GM12878 (cell line): ENCODE results near the gene LINC00237. TPM values are rescaled to one million over a fixed set of nuclear protein-coding genes. Genes with fewer than 3 reads are reported as not detected.

Source experiments
- BHLHE40 ChIP-seq, 2 experiments: fragments of 450-650 bp in 1 of 2; IDR thresholded peaks; 2 replicates each; pipeline ENCODE4 v1.6.1; 2011 to 2017; ENCODE audit warnings: low read depth in 2 of 2, borderline replicate concordance in 1 of 2, improper control_type of control experiment in 1 of 2, low read length in 1 of 2, mild to moderate bottlenecking in 1 of 2
- CBFB ChIP-seq: IDR thresholded peaks from 2 replicates; pipeline ENCODE4 v1.6.1; 2016; ENCODE audit warnings: antibody characterized with exemption, low read depth
- IKZF2 ChIP-seq, 2 experiments: fragments of 450-650 bp; IDR thresholded peaks; 2 replicates each; pipeline ENCODE4 v1.6.1; 2017; ENCODE audit warnings: mild to moderate bottlenecking in 2 of 2, moderate library complexity in 2 of 2
- MEF2A ChIP-seq: IDR thresholded peaks from 2 replicates; pipeline ENCODE4 v1.6.1; 2011; ENCODE audit warnings: low read depth, mild to moderate bottlenecking, low read length, moderate library complexity; ENCODE audit not compliant: insufficient read depth
- NFIC ChIP-seq: IDR thresholded peaks from 2 replicates; pipeline ENCODE4 v1.6.1; 2012; ENCODE audit warnings: low read depth, mild to moderate bottlenecking, inconsistent platforms, low read length, moderate library complexity
- NRF1 ChIP-seq: conservative IDR thresholded peaks from 2 replicates; pipeline ENCODE4 v1.6.1; 2011; ENCODE audit warnings: mild to moderate bottlenecking, low read depth, low read length, improper control_type of control experiment
- PAX8 ChIP-seq: fragments of 450-650 bp; IDR thresholded peaks from 2 replicates; pipeline ENCODE4 v1.6.1; 2017; ENCODE audit warnings: mild to moderate bottlenecking, moderate library complexity
- PBX3 ChIP-seq: IDR thresholded peaks from 2 replicates; pipeline ENCODE4 v1.6.1; 2011; ENCODE audit warnings: mild to moderate bottlenecking, low read depth, low read length, moderate library complexity; ENCODE audit not compliant: insufficient replicate concordance
- PKNOX1 ChIP-seq: fragments of 450-650 bp; IDR thresholded peaks from 2 replicates; pipeline ENCODE4 v1.6.1; 2016; ENCODE audit warnings: mild to moderate bottlenecking
- SPI1 ChIP-seq: IDR thresholded peaks from 2 replicates; pipeline ENCODE4 v1.6.1; 2011; ENCODE audit warnings: low read depth, mild to moderate bottlenecking, low read length, moderate library complexity, borderline replicate concordance; ENCODE audit not compliant: insufficient read depth
- USF1 ChIP-seq: IDR thresholded peaks from 2 replicates; pipeline ENCODE4 v1.6.1; 2011; ENCODE audit warnings: borderline replicate concordance, low read depth, mild to moderate bottlenecking, moderate library complexity, mixed read lengths, low read length; ENCODE audit not compliant: insufficient read depth; ENCODE audit errors: extremely low read length
- YY1 ChIP-seq: IDR thresholded peaks from 2 replicates; pipeline ENCODE4 v1.6.1; 2011; ENCODE audit warnings: low read depth, mild to moderate bottlenecking, low read length
- ZBTB4 ChIP-seq: fragments of 450-650 bp; formaldehyde crosslinking; IDR thresholded peaks from 2 replicates; pipeline ENCODE4 v1.4.0; 2022; ENCODE audit warnings: mild to moderate bottlenecking, moderate library complexity
- polyA plus RNA-seq, 11 experiments: library from polyadenylated mRNA; depleted of rRNA in 4 of 11; unstranded in 6 of 11; stranded (reverse) in 5 of 11; fragments of >200 nt; fragmentation: Nextera tagmentation in 4 of 11; fragmentation: Illumina TruSeq in 1 of 11; extraction: Ambion mirVana in 4 of 11; extraction: Trizol in 1 of 11; gene quantifications; 1 replicate in 1 of 11; 2 replicates in 10 of 11; pipeline versions ENCODE4 v1.2.1 to v1.2.3, GENCODE V29; 2011 to 2016; ENCODE audit warnings: inconsistent platforms in 2 of 11, missing spikeins in 2 of 11, low read depth in 1 of 11
- total RNA-seq, 4 experiments: library from RNA; depleted of rRNA in 3 of 4; stranded (reverse); fragments of >200 nt in 3 of 4; fragmentation: Illumina TruSeq in 1 of 4; extraction: Trizol in 1 of 4; gene quantifications; 2 replicates each; pipeline versions ENCODE4 v1.2.1 to v1.2.3, GENCODE V29; 2013 to 2021
- TF ChIP-seq, protein P1 (sequence below): fragments of 450-650 bp; IDR thresholded peaks from 2 replicates; pipeline ENCODE4 v1.6.1; 2017; ENCODE audit warnings: mild to moderate bottlenecking, low read depth, inconsistent platforms; ENCODE audit not compliant: poor library complexity, severe bottlenecking
- TF ChIP-seq, protein P2 (sequence below): fragments of 450-650 bp; IDR thresholded peaks from 2 replicates; pipeline ENCODE4 v1.6.1; 2018; ENCODE audit warnings: borderline replicate concordance, mild to moderate bottlenecking; ENCODE audit not compliant: partially characterized antibody

The LINC00237 gene
- total and polyA plus RNA-seq, 10 of the 15 experiments (the other 5 are each of a cell fraction or from before 2014, with no cell fraction given) = not detected

DNA sequence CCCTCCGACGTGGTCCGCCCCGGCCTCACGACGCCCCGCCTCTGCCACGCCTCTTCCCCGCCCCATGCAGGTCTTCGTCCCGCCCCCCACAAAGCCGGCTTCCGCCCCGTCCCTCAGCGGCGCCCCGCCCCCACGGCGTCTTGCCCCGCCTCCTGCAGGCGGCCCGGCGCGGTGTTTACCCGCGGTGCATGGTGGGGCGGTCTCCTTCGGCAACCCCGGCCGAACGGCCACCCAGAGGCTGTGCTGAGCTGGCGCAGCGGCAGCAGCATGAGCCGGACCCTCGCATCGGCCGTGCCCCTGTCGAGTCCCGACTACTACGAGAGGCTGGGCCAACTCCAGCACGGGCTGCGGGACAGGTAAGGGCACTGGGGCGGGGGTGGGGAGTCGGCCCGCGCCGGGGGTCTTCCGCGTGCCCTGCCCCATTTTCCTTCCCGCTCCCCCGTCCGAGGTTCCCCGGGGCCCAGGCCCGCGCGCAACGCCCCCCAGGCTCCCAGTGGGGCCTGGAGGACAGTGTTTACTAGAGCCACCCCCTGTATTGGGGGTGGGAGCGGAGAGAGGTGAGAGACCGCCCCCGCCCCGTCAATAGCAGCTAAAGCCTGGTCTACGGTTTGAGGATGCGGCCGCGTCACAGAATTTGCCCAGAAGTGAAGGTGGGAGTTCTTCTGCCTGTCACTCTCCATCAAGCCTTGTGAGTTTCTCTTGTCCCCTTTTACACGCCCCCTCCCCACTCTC, 19.9 kb upstream of the LINC00237 start, which contains the start of gene KIZ (continued):
- TF ChIP-seq, protein P1, sequence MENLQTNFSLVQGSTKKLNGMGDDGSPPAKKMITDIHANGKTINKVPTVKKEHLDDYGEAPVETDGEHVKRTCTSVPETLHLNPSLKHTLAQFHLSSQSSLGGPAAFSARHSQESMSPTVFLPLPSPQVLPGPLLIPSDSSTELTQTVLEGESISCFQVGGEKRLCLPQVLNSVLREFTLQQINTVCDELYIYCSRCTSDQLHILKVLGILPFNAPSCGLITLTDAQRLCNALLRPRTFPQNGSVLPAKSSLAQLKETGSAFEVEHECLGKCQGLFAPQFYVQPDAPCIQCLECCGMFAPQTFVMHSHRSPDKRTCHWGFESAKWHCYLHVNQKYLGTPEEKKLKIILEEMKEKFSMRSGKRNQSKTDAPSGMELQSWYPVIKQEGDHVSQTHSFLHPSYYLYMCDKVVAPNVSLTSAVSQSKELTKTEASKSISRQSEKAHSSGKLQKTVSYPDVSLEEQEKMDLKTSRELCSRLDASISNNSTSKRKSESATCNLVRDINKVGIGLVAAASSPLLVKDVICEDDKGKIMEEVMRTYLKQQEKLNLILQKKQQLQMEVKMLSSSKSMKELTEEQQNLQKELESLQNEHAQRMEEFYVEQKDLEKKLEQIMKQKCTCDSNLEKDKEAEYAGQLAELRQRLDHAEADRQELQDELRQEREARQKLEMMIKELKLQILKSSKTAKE = no peak
- TF ChIP-seq MEF2A (no peak), BHLHE40 (IDR thresholded peaks at IDR 0.05; ENCODE audit: borderline replicate concordance in 1 of 2, low read depth in 2 of 2, low read length in 1 of 2) (peak in 1 of 2 experiments; percentile 47; a peak in 1 of 4 replicates), USF1 (no peak), PKNOX1 (peak; percentile 74), IKZF2 (IDR thresholded peaks at IDR 0.05) (no peak), SPI1 (no peak), NFIC (no peak), PAX8 (no peak), PBX3 (peak; percentile 40), NRF1 (0 out of 2 replicates have a peak, but pooled peaks have one; percentile 10), CBFB (no peak), ZBTB4 (no peak), YY1 (0 out of 2 replicates have a peak, but pooled peaks have one; percentile 43)
- TF ChIP-seq, protein P2, sequence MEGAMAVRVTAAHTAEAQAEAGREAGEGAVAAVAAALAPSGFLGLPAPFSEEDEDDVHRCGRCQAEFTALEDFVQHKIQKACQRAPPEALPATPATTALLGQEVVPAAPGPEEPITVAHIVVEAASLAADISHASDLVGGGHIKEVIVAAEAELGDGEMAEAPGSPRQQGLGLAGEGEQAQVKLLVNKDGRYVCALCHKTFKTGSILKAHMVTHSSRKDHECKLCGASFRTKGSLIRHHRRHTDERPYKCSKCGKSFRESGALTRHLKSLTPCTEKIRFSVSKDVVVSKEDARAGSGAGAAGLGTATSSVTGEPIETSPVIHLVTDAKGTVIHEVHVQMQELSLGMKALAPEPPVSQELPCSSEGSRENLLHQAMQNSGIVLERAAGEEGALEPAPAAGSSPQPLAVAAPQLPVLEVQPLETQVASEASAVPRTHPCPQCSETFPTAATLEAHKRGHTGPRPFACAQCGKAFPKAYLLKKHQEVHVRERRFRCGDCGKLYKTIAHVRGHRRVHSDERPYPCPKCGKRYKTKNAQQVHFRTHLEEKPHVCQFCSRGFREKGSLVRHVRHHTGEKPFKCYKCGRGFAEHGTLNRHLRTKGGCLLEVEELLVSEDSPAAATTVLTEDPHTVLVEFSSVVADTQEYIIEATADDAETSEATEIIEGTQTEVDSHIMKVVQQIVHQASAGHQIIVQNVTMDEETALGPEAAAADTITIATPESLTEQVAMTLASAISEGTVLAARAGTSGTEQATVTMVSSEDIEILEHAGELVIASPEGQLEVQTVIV = no peak
